Right atrium auricular region (tissue), 2 donors: ENCODE data around the gene ACOX3. TPM values are rescaled to one million over a fixed set of nuclear protein-coding genes. Genes with fewer than 3 reads are reported as not detected.

Experiments
- DNase-seq: peaks from one replicate; pipeline ENCODE4 v3.0.0-alpha.2; 2019; ENCODE audit warnings: low spot score
- H3K27ac ChIP-seq, 2 donors: fragments of 200-600 bp; sonication (generic); 1 replicate in 1 of 2; 2 replicates in 1 of 2; pipeline ENCODE4 v1.5.1; 2016 to 2019
- H3K27me3 ChIP-seq, 2 donors: fragments of 200-600 bp; sonication (generic); one replicate each; pipeline versions ENCODE4 v1.5.1 to v1.6.0; 2017 to 2019
- H3K36me3 ChIP-seq: fragments of 200-600 bp; sonication (generic); one replicate; pipeline ENCODE4 v1.5.1; 2016
- H3K4me1 ChIP-seq, 2 donors: fragments of 200-600 bp; sonication (generic); one replicate each; pipeline versions ENCODE4 v1.5.1 to v1.6.0; 2017 to 2019
- H3K4me3 ChIP-seq, 2 donors: fragments of 200-600 bp; sonication (generic); 1 replicate in 1 of 2; 2 replicates in 1 of 2; pipeline ENCODE4 v1.5.1; 2017 to 2019; ENCODE audit warnings: mild to moderate bottlenecking in 1 of 2, moderate library complexity in 1 of 2
- H3K9me3 ChIP-seq, 2 donors: fragments of 200-600 bp; sonication (generic); one replicate each; pipeline ENCODE4 v1.5.1; 2019
- CTCF ChIP-seq, 2 donors: fragments of 200-600 bp; sonication (generic); IDR thresholded peaks; one replicate each; pipeline ENCODE4 v1.5.1; 2019; ENCODE audit warnings: antibody characterized with exemption in 2 of 2
- total RNA-seq, 2 donors: library from RNA; depleted of rRNA; stranded (reverse); fragments of >200 nt; gene quantifications; one replicate each; pipeline ENCODE4 v1.1.0, GENCODE V29; 2016

Gene ACOX3
- total RNA-seq, 2 donors from 2014 or later, result 66.9 to 68.8 TPM

- no peaks in the 10 kb centered on the region for H3K27me3 ChIP-seq
- no peak overlapping the region for H3K4me3 ChIP-seq
- no peak for DNase-seq
- TF ChIP-seq CTCF (IDR thresholded peaks at IDR 0.05), result no peak
- no peaks in the 10 kb centered on the region for H3K4me1 ChIP-seq
- no peak overlapping the region for H3K27ac ChIP-seq
- no peaks in the 10 kb centered on the region for H3K9me3 ChIP-seq
- H3K36me3 ChIP-seq, result peaks cover 31% of the 10 kb centered on the region
Observed at GRCh38 chr4:8368998-8369397, 71.5 kb downstream of the ACOX3 start.

- DNase-seq, result no peak
- Histone ChIP-seq H3K27ac (no peak overlapping the region), H3K36me3 (peaks cover 22% of the 10 kb centered on the region), H3K27me3 (no peaks in the 10 kb centered on the region), H3K4me1 (no peaks in the 10 kb centered on the region), H3K9me3 (no peaks in the 10 kb centered on the region), H3K4me3 (no peak overlapping the region)
- TF ChIP-seq CTCF (IDR thresholded peaks at IDR 0.05), result no peak
Observed at GRCh38 chr4:8368061-8368481, 72.5 kb downstream of the ACOX3 start.

GRCh38 chr4:8366601-8367000, 73.9 kb downstream of the ACOX3 start:
- TF ChIP-seq CTCF (IDR thresholded peaks at IDR 0.05), result no peak
- Histone ChIP-seq H3K36me3 (peaks cover 21% of the 10 kb centered on the region), H3K27ac (no peak overlapping the region), H3K4me1 (no peaks in the 10 kb centered on the region), H3K9me3 (no peaks in the 10 kb centered on the region), H3K4me3 (no peak overlapping the region), H3K27me3 (no peaks in the 10 kb centered on the region)
- DNase-seq, result no peak

DNA sequence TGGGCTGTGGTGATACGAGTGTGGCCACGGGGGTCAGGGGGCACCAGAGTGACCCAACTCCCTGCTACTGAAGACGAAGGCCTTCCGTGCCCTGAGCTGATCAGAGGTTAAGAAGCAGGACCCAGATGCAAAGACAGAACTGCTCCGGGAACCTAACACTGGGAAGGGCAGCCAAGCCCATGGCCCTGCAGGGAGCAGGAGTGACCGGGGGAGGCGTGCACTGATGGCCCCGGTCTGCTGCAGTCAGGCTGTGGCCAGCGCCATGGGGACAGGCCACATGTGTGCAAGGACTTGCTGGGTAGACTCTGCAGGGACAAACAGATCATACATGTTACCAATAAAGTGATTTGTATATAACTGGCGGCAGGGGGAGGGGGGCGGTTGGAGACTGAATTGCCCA, 74.6 kb downstream of the ACOX3 start:
- Histone ChIP-seq H3K9me3 (no peaks in the 10 kb centered on the region), H3K4me1 (peaks cover 0 to 1% of the 10 kb centered on the region in 2 donors), H3K27me3 (no peaks in the 10 kb centered on the region), H3K4me3 (no peak overlapping the region), H3K36me3 (peaks cover 21% of the 10 kb centered on the region), H3K27ac (no peak overlapping the region)
- no peak for DNase-seq
- TF ChIP-seq CTCF (IDR thresholded peaks at IDR 0.05), result no peak

GRCh38 chr4:8365353-8365752, 75.2 kb downstream of the ACOX3 start:
- Histone ChIP-seq H3K4me3 (no peak overlapping the region), H3K4me1 (peaks cover 0 to 5% of the 10 kb centered on the region in 2 donors), H3K9me3 (no peaks in the 10 kb centered on the region), H3K36me3 (peaks cover 21% of the 10 kb centered on the region), H3K27me3 (no peaks in the 10 kb centered on the region), H3K27ac (no peak overlapping the region)
- no peak for TF ChIP-seq CTCF (IDR thresholded peaks at IDR 0.05)
- no peak for DNase-seq

- DNase-seq, result no peak
- Histone ChIP-seq H3K9me3 (no peaks in the 10 kb centered on the region), H3K36me3 (peaks cover 21% of the 10 kb centered on the region), H3K27ac (peak overlapping the region in 1 of 2 donors; percentile 5), H3K27me3 (no peaks in the 10 kb centered on the region), H3K4me1 (peaks cover 0 to 5% of the 10 kb centered on the region in 2 donors), H3K4me3 (no peak overlapping the region)
- no peak for TF ChIP-seq CTCF (IDR thresholded peaks at IDR 0.05)
Observed at GRCh38 chr4:8364848-8365350, 75.6 kb downstream of the ACOX3 start.
